WTC11 (cell line): ENCODE data around the gene RPL29. TPM values are rescaled to one million over a fixed set of nuclear protein-coding genes. Genes with fewer than 3 reads are reported as not detected.

ENCODE experiments used
- ATAC-seq: fragments of 200-7000 bp; cut with Tn5 transposase; 2 replicates; pipeline ENCODE4 v1.10.0; 2021; ENCODE audit warnings: mild to moderate bottlenecking, moderate library complexity
- CTCF ChIA-PET: fragments of 300-600 bp; sonication (Branson Sonifier 250); formaldehyde crosslinking; loops from one replicate; lab custom pipeline; 2021; ENCODE audit warnings: antibody characterized with exemption; lab: Charles Lee
- POLR2A ChIA-PET: fragments of 350-600 bp; sonication (Branson Sonifier 250); formaldehyde crosslinking; loops from one replicate; lab custom pipeline; 2021; ENCODE audit warnings: antibody characterized with exemption; lab: Charles Lee
- DNase-seq: peaks from one replicate; pipeline ENCODE4 v3.0.0; 2021; ENCODE audit warnings: low spot score
- H3K27ac Mint-ChIP-seq: 2 replicates; pipeline ENCODE4 v1.8.0; 2021; ENCODE audit warnings: mixed read lengths
- H3K27me3 Mint-ChIP-seq: 2 replicates; pipeline ENCODE4 v1.8.0; 2021; ENCODE audit warnings: low read depth, mild to moderate bottlenecking, moderate library complexity, mixed read lengths
- H3K36me3 Mint-ChIP-seq: 2 replicates; pipeline ENCODE4 v1.8.0; 2021; ENCODE audit warnings: mixed read lengths
- H3K4me1 Mint-ChIP-seq: 2 replicates; pipeline ENCODE4 v1.8.0; 2022; ENCODE audit warnings: mixed read lengths
- H3K4me3 Mint-ChIP-seq: 2 replicates; pipeline ENCODE4 v1.8.0; 2021; ENCODE audit warnings: mild to moderate bottlenecking, moderate library complexity, mixed read lengths
- H3K9me3 Mint-ChIP-seq: 2 replicates; pipeline ENCODE4 v1.8.0; 2021; ENCODE audit warnings: mixed read lengths
- CTCF ChIP-seq: fragments of 200-600 bp; IDR thresholded peaks from 2 replicates; pipeline ENCODE4 v1.8.0; 2022; ENCODE audit warnings: antibody characterized with exemption
- ELF4 ChIP-seq: sonication (generic); formaldehyde crosslinking; IDR thresholded peaks from 2 replicates; pipeline ENCODE4 v1.8.1; 2022; ENCODE audit warnings: low read depth, mild to moderate bottlenecking, moderate library complexity, missing genetic modification reagents
- MAX ChIP-seq: sonication (generic); formaldehyde crosslinking; IDR thresholded peaks from 2 replicates; pipeline ENCODE4 v1.8.0; 2022; ENCODE audit warnings: mild to moderate bottlenecking, missing genetic modification reagents
- MYBL2 ChIP-seq: sonication (generic); formaldehyde crosslinking; IDR thresholded peaks from 2 replicates; pipeline ENCODE4 v1.8.1; 2023; ENCODE audit warnings: mild to moderate bottlenecking, moderate library complexity, missing genetic modification reagents
- NFE2L1 ChIP-seq: sonication (generic); formaldehyde crosslinking; IDR thresholded peaks from 2 replicates; pipeline ENCODE4 v1.8.1; 2023; ENCODE audit warnings: missing genetic modification reagents
- NR1H2 ChIP-seq: sonication (generic); formaldehyde crosslinking; IDR thresholded peaks from 2 replicates; pipeline ENCODE4 v1.9.0; 2021; ENCODE audit warnings: mild to moderate bottlenecking, moderate library complexity, missing genetic modification reagents
- SMAD3 ChIP-seq: sonication (generic); formaldehyde crosslinking; IDR thresholded peaks from 2 replicates; pipeline ENCODE4 v1.8.0; 2022; ENCODE audit warnings: missing genetic modification reagents, mild to moderate bottlenecking, borderline replicate concordance
- SMAD4 ChIP-seq: sonication (generic); formaldehyde crosslinking; IDR thresholded peaks from 2 replicates; pipeline ENCODE4 v1.8.0; 2022; ENCODE audit warnings: mild to moderate bottlenecking, missing genetic modification reagents
- TCF7 ChIP-seq: sonication (generic); formaldehyde crosslinking; IDR thresholded peaks from 2 replicates; pipeline ENCODE4 v1.8.0; 2022; ENCODE audit warnings: mild to moderate bottlenecking, low read depth, missing genetic modification reagents, moderate library complexity
- TEAD1 ChIP-seq: sonication (generic); formaldehyde crosslinking; IDR thresholded peaks from 2 replicates; pipeline ENCODE4 v1.8.0; 2022; ENCODE audit warnings: mild to moderate bottlenecking, missing genetic modification reagents
- TEAD4 ChIP-seq: sonication (generic); formaldehyde crosslinking; IDR thresholded peaks from 2 replicates; pipeline ENCODE4 v1.8.0; 2022; ENCODE audit warnings: mild to moderate bottlenecking, missing genetic modification reagents
- TP53 ChIP-seq: sonication (generic); formaldehyde crosslinking; IDR thresholded peaks from 2 replicates; pipeline ENCODE4 v1.8.1; 2023; ENCODE audit warnings: mild to moderate bottlenecking, missing genetic modification reagents
- ZBTB43 ChIP-seq: sonication (generic); formaldehyde crosslinking; IDR thresholded peaks from 2 replicates; pipeline ENCODE4 v1.8.1; 2023; ENCODE audit warnings: mild to moderate bottlenecking, missing genetic modification reagents
- ZNF138 ChIP-seq: sonication (generic); formaldehyde crosslinking; conservative IDR thresholded peaks from 2 replicates; pipeline ENCODE4 v1.8.1; 2022; ENCODE audit warnings: mild to moderate bottlenecking, moderate library complexity, missing genetic modification reagents
- ZNF263 ChIP-seq: sonication (generic); formaldehyde crosslinking; IDR thresholded peaks from 2 replicates; pipeline ENCODE4 v1.8.1; 2022; ENCODE audit warnings: low read depth, mild to moderate bottlenecking, moderate library complexity, missing genetic modification reagents
- ZNF317 ChIP-seq: sonication (generic); formaldehyde crosslinking; IDR thresholded peaks from 2 replicates; pipeline ENCODE4 v1.8.1; 2023; ENCODE audit warnings: low read depth, mild to moderate bottlenecking, moderate library complexity, missing genetic modification reagents, borderline replicate concordance
- total RNA-seq: library from RNA; stranded (reverse); gene quantifications from 3 replicates; pipeline ENCODE4 v1.2.3, GENCODE V29; 2021
- TF ChIP-seq, protein P1 (sequence below): fragments of 250-450 bp; sonication (Bioruptor Pico); conservative IDR thresholded peaks from 2 replicates; pipeline ENCODE4 v1.9.0; 2021; ENCODE audit warnings: mild to moderate bottlenecking

The RPL29 gene
- total RNA-seq, 1 experiment from 2014 or later: 1,343 TPM

GRCh38 chr3:52006017-52006819 is 10.5 kb upstream of the RPL29 start (continued):
- 0 out of 2 replicates have a peak, but pooled peaks have one; percentile 61 for TF ChIP-seq ZBTB43 (CRISPR knock-in tag)
- TF ChIP-seq, all 79 proteins: peak for 2

GRCh38 chr3:52005571-52005986 is 9.9 kb upstream of the RPL29 start:
- ChIA-PET POLR2A (interaction anchor here (0.6 to 1.7 kb wide), 4 partner anchors 23 to 149 kb away, joined by 4 to 9 read pairs (median 4); partner anchors contain the start of genes DUSP7 and POC1A), CTCF (interaction anchor here (0.9 to 8.5 kb wide), 19 partner anchors 10 to 383 kb away, joined by 3 to 382 read pairs (median 11); partner anchors contain the start of genes DUSP7, POC1A and RPL29)
- no peaks in the 10 kb centered on the region for H3K27me3 Mint-ChIP-seq
- H3K36me3 Mint-ChIP-seq: no peaks in the 10 kb centered on the region
- peak overlapping the region; percentile 52 for H3K4me3 Mint-ChIP-seq
- ATAC-seq (peak; percentile 56), DNase-seq (peak; percentile 65)
- no peak for TF ChIP-seq SMAD4
- no peak for TF ChIP-seq NFE2L1 (CRISPR knock-in tag)
- no peak for TF ChIP-seq TEAD1
- TF ChIP-seq TEAD4 (CRISPR knock-in tag): no peak
- no peak for TF ChIP-seq NR1H2 (CRISPR knock-in tag)
- TF ChIP-seq, protein P1, sequence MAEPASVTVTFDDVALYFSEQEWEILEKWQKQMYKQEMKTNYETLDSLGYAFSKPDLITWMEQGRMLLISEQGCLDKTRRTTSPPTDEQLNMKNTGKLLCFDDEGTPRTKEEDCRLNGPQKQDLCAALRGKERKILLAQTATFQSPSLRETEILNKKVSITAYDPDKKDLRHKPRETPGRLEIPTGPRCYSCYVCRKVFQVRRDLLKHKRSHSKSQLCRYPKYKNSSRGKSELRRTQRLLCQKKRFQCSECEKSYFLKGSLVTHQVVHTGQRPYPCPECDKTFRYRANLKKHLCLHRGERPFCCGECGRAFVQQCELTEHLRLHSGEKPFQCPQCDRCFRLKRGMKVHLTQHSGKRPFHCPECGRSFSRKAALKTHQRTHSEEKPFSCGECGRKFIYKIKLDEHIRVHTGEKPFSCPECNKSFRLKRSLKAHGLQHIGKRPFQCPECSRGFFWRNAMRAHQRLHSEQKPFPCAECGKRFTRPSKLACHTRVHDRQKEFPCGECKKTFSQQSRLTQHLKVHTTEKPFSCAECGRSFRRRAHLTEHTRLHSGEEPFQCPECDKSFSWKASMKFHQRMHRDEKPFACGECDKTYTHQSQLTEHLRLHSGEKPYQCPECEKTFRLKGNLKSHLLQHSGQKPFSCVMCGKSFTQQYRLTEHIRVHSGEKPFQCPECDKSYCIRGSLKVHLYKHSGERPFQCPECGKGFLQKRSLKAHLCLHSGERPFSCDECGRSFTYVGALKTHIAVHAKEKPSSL: no peak
- H3K27ac Mint-ChIP-seq: peak overlapping the region; percentile 63; the same call in 1 of the 2 replicates
- H3K4me1 Mint-ChIP-seq: peaks cover 45% of the 10 kb centered on the region
- H3K9me3 Mint-ChIP-seq: no peaks in the 10 kb centered on the region

- Mint-ChIP-seq H3K9me3 (no peaks in the 10 kb centered on the region), H3K4me3 (peak overlapping the region; percentile 52), H3K27me3 (no peaks in the 10 kb centered on the region), H3K36me3 (no peaks in the 10 kb centered on the region), H3K4me1 (peaks cover 45% of the 10 kb centered on the region), H3K27ac (no peak overlapping the region)
- ChIA-PET CTCF (interaction anchor here (0.6 to 8.5 kb wide), 58 partner anchors 9 to 384 kb away, joined by 3 to 382 read pairs (median 7); partner anchors contain the start of genes ABHD14A, ABHD14B, ACY1 and DUSP7), POLR2A (interaction anchor here (0.6 to 1.7 kb wide), 6 partner anchors 9 to 150 kb away, joined by 4 to 9 read pairs (median 5); partner anchors contain the start of genes DUSP7, POC1A and RPL29)
- ATAC-seq: no peak
- no peak for TF ChIP-seq TP53 (CRISPR knock-in tag)
- no peak for TF ChIP-seq ELF4 (CRISPR knock-in tag)
- TF ChIP-seq ZNF138 (CRISPR knock-in tag): no peak
- TF ChIP-seq NFE2L1 (CRISPR knock-in tag): no peak
- TF ChIP-seq ZNF317: no peak
- no peak for TF ChIP-seq SMAD4
- TF ChIP-seq SMAD3: no peak
- DNase-seq: no peak
Measured at GRCh38 chr3:52004906-52005395, 9.3 kb upstream of the RPL29 start.

GRCh38 chr3:52004163-52004787 is 8.6 kb upstream of the RPL29 start:
- POLR2A ChIA-PET: interaction anchor here (0.6 to 1.7 kb wide), 8 partner anchors 8 to 150 kb away, joined by 3 to 9 read pairs (median 5); partner anchors contain the start of genes DUSP7, POC1A and RPL29
- Mint-ChIP-seq H3K9me3 (no peaks in the 10 kb centered on the region), H3K36me3 (no peaks in the 10 kb centered on the region), H3K27ac (no peak overlapping the region), H3K27me3 (no peaks in the 10 kb centered on the region), H3K4me3 (no peak overlapping the region)
- DNase-seq (peak; percentile 76), ATAC-seq (peak; percentile 47)
- TF ChIP-seq TCF7 (CRISPR knock-in tag) (no peak), MYBL2 (CRISPR knock-in tag) (no peak), ZNF263 (no peak), MAX (CRISPR knock-in tag) (peak; percentile 36; the same call in 1 of the 2 replicates), CTCF (peak; percentile 33; the same call in 1 of the 2 replicates)
- TF ChIP-seq, all 79 proteins: peak for 2
- CTCF ChIA-PET: interaction anchor here (0.5 to 8.5 kb wide), 58 partner anchors 8 to 436 kb away, joined by 3 to 382 read pairs (median 7); partner anchors contain the start of genes ABHD14A, ABHD14B, ACY1 and DUSP7
- H3K4me1 Mint-ChIP-seq: peaks cover 45% of the 10 kb centered on the region
